GM23338 (cell line): Measurements from ENCODE around the gene TEX53. TPM values are rescaled to one million over a fixed set of nuclear protein-coding genes. Genes with fewer than 3 reads are reported as not detected.

Experiments used
- ATAC-seq: fragments of 200-7000 bp; cut with Tn5 transposase; 3 replicates; pipeline ENCODE4 v1.9.1; 2020
- DNase-seq: peaks from one replicate; pipeline ENCODE4 v3.0.0-alpha.2; 2015; ENCODE audit warnings: low spot score
- H2AFZ ChIP-seq: fragments of 200-600 bp; sonication (generic); 2 replicates; pipeline ENCODE4 v1.8.0; 2016; ENCODE audit warnings: antibody characterized with exemption, mild to moderate bottlenecking, moderate library complexity
- H3F3A ChIP-seq: fragments of 200-600 bp; sonication (generic); replicated peaks from 2 replicates; pipeline ENCODE4 v1.8.0; 2017; ENCODE audit warnings: antibody characterized with exemption, mixed run types, low read depth
- H3K27ac ChIP-seq: fragments of 200-600 bp; sonication (generic); 2 replicates; pipeline ENCODE4 v1.6.1; 2016; ENCODE audit warnings: low read depth
- H3K27me3 ChIP-seq: fragments of 200-600 bp; sonication (generic); 2 replicates; pipeline ENCODE4 v1.8.0; 2016; ENCODE audit warnings: mild to moderate bottlenecking, mixed run types, moderate library complexity; ENCODE audit not compliant: insufficient read depth
- H3K36me3 ChIP-seq: fragments of 200-600 bp; sonication (generic); 2 replicates; pipeline ENCODE4 v1.8.0; 2016; ENCODE audit warnings: mild to moderate bottlenecking; ENCODE audit not compliant: insufficient read depth
- H3K4me1 ChIP-seq: fragments of 200-600 bp; sonication (generic); 2 replicates; pipeline ENCODE4 v1.8.0; 2016; ENCODE audit warnings: mild to moderate bottlenecking, moderate library complexity; ENCODE audit not compliant: insufficient read depth
- H3K4me2 ChIP-seq: fragments of 200-600 bp; sonication (generic); 2 replicates; pipeline ENCODE4 v1.7.1; 2017; ENCODE audit warnings: mixed run types
- H3K4me3 ChIP-seq: fragments of 200-600 bp; sonication (generic); 2 replicates; pipeline ENCODE4 v1.6.1; 2016; ENCODE audit warnings: mixed run types
- H3K79me2 ChIP-seq: fragments of 200-600 bp; sonication (generic); replicated peaks from 2 replicates; pipeline ENCODE4 v1.8.0; 2017; ENCODE audit warnings: mild to moderate bottlenecking; ENCODE audit not compliant: insufficient read depth
- H3K9me2 ChIP-seq: fragments of 200-600 bp; sonication (generic); 2 replicates; pipeline ENCODE4 v1.8.0; 2017; ENCODE audit not compliant: insufficient read depth
- H4K20me1 ChIP-seq: fragments of 200-600 bp; sonication (generic); replicated peaks from 2 replicates; pipeline ENCODE4 v1.8.0; 2017; ENCODE audit warnings: mild to moderate bottlenecking; ENCODE audit not compliant: insufficient read depth
- H3K27ac Mint-ChIP-seq: 2 replicates; pipeline ENCODE4 v1.8.0; 2020; ENCODE audit warnings: inconsistent platforms, mild to moderate bottlenecking, moderate library complexity, mixed read lengths
- H3K27me3 Mint-ChIP-seq: 3 replicates; pipeline ENCODE4 v1.8.0; 2022; ENCODE audit warnings: low read depth, mild to moderate bottlenecking, moderate library complexity, mixed read lengths, inconsistent platforms; ENCODE audit not compliant: insufficient read depth, poor library complexity
- H3K36me3 Mint-ChIP-seq: 3 replicates; pipeline ENCODE4 v1.8.0; 2021; ENCODE audit warnings: low read depth, mild to moderate bottlenecking, inconsistent platforms, moderate library complexity, mixed read lengths
- H3K4me1 Mint-ChIP-seq: 3 replicates; pipeline ENCODE4 v1.8.0; 2020; ENCODE audit warnings: mild to moderate bottlenecking, inconsistent platforms, mixed read lengths
- H3K4me3 Mint-ChIP-seq: 3 replicates; pipeline ENCODE4 v1.8.0; 2021; ENCODE audit warnings: moderate library complexity, mild to moderate bottlenecking, inconsistent platforms, mixed read lengths
- H3K9me3 Mint-ChIP-seq: 3 replicates; pipeline ENCODE4 v1.8.0; 2020; ENCODE audit warnings: moderate library complexity, mild to moderate bottlenecking, inconsistent platforms, mixed read lengths
- CREB1 ChIP-seq: fragments of 250-450 bp; sonication (Bioruptor Pico); IDR thresholded peaks from 2 replicates; pipeline ENCODE4 v1.5.0; 2020; ENCODE audit warnings: low read depth, mild to moderate bottlenecking, moderate library complexity
- EZH2 ChIP-seq: fragments of 200-600 bp; sonication (generic); IDR thresholded peaks from one replicate; pipeline ENCODE4 v1.8.0; 2017; ENCODE audit warnings: antibody characterized with exemption, mild to moderate bottlenecking, low read depth; ENCODE audit not compliant: unreplicated experiment
- EZH2phosphoT487 ChIP-seq: fragments of 200-600 bp; sonication (generic); IDR thresholded peaks from one replicate; pipeline ENCODE4 v1.8.1; 2018; ENCODE audit warnings: antibody characterized with exemption; ENCODE audit not compliant: unreplicated experiment
- JUNB ChIP-seq: IDR thresholded peaks from one replicate; pipeline ENCODE4 v1.6.1; 2016; ENCODE audit warnings: antibody characterized with exemption; ENCODE audit not compliant: unreplicated experiment
- NANOG ChIP-seq: IDR thresholded peaks from 2 replicates; pipeline ENCODE4 v1.6.1; 2016; ENCODE audit warnings: antibody characterized with exemption, borderline replicate concordance
- POLR2AphosphoS5 ChIP-seq: IDR thresholded peaks from 2 replicates; pipeline ENCODE4 v1.6.1; 2016; ENCODE audit warnings: antibody characterized with exemption, low read depth
- STAT1 ChIP-seq: IDR thresholded peaks from one replicate; pipeline ENCODE4 v1.6.1; 2016; ENCODE audit warnings: antibody characterized with exemption; ENCODE audit not compliant: unreplicated experiment
- ZNF114 ChIP-seq: fragments of 250-450 bp; sonication (Bioruptor Pico); IDR thresholded peaks from 2 replicates; pipeline ENCODE4 v1.5.0; 2020; ENCODE audit warnings: mild to moderate bottlenecking, moderate library complexity
- ZNF331 ChIP-seq: fragments of 250-450 bp; sonication (Bioruptor Pico); IDR thresholded peaks from 2 replicates; pipeline ENCODE4 v1.5.0; 2020; ENCODE audit warnings: low read depth, mild to moderate bottlenecking, moderate library complexity
- polyA plus RNA-seq: library from polyadenylated mRNA; unstranded; fragments of >200 nt; fragmentation: Nextera tagmentation; extraction: Ambion mirVana; gene quantifications from 2 replicates; pipeline ENCODE4 v1.2.1, GENCODE V29; 2016
- total RNA-seq: library from RNA; depleted of rRNA; stranded (reverse); fragments of >200 nt; shearing (Covaris generic); gene quantifications from 2 replicates; pipeline ENCODE4 v1.2.3, GENCODE V29; 2014
- TF ChIP-seq, protein P1 (sequence below), 2 experiments: fragments of 200-600 bp in 1 of 2; sonication (generic) in 1 of 2; conservative IDR thresholded peaks; 2 replicates each; pipeline versions ENCODE4 v1.5.1 to v1.6.1; 2016 to 2017; ENCODE audit warnings: antibody characterized with exemption in 2 of 2, low read depth in 2 of 2, mild to moderate bottlenecking in 2 of 2, moderate library complexity in 1 of 2
- TF ChIP-seq, protein P2 (sequence below): IDR thresholded peaks from one replicate; pipeline ENCODE4 v1.6.1; 2018; ENCODE audit warnings: antibody characterized with exemption; ENCODE audit not compliant: unreplicated experiment
- TF ChIP-seq, protein P3 (sequence below): IDR thresholded peaks from 2 replicates; pipeline ENCODE4 v1.6.1; 2016; ENCODE audit warnings: antibody characterized with exemption
- TF ChIP-seq, protein P4 (sequence below): fragments of 250-450 bp; sonication (Bioruptor Pico); IDR thresholded peaks from 2 replicates; pipeline ENCODE4 v1.5.0; 2020; ENCODE audit warnings: mild to moderate bottlenecking, moderate library complexity

The TEX53 gene
- total and polyA plus RNA-seq, 2 experiments from 2014 or later = not detected

DNA sequence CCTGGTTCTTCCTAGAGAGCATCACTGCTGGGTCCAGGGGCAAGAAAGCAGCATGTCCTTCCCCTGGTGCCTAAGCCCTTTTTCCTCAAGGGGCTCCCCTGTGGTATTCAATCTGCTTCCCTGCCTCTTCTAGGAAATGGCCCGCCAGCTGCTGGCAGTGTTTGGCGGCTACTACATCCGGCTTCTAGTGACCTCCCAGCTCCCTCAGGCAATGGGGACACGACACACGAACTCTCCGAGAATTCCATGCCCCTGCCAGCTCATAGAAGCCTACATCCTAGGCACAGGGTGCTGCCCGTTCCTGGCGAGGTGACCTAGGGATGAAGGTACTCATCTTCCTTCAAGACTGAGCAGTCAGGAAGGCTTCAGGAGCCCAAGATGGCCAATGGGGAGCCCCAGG, 14.6 kb downstream of the TEX53 start:
- peaks cover 2% of the 10 kb centered on the region for H3K27me3 Mint-ChIP-seq
- no peaks in the 10 kb centered on the region for H3K27me3 ChIP-seq
- H3K36me3 Mint-ChIP-seq = peaks cover 52% of the 10 kb centered on the region; the same call in 2 of the 3 replicates

More for the DNA sequence above, 14.6 kb downstream of the TEX53 start:
- DNase-seq = no peak
- no peaks in the 10 kb centered on the region for H3K4me1 Mint-ChIP-seq
- no peak overlapping the region for H3K27ac ChIP-seq
- no peaks in the 10 kb centered on the region for H3K36me3 ChIP-seq
- H3K27ac Mint-ChIP-seq = no peak overlapping the region
- H4K20me1 ChIP-seq = no peaks in the 10 kb centered on the region
- H3K79me2 ChIP-seq = no peaks in the 10 kb centered on the region
- no peaks in the 10 kb centered on the region for H3K9me2 ChIP-seq
- H3K4me3 Mint-ChIP-seq = no peak overlapping the region
- H3K4me1 ChIP-seq = no peaks in the 10 kb centered on the region
- no peak overlapping the region for H2AFZ ChIP-seq
- no peak for ATAC-seq
- TF ChIP-seq, protein P1, sequence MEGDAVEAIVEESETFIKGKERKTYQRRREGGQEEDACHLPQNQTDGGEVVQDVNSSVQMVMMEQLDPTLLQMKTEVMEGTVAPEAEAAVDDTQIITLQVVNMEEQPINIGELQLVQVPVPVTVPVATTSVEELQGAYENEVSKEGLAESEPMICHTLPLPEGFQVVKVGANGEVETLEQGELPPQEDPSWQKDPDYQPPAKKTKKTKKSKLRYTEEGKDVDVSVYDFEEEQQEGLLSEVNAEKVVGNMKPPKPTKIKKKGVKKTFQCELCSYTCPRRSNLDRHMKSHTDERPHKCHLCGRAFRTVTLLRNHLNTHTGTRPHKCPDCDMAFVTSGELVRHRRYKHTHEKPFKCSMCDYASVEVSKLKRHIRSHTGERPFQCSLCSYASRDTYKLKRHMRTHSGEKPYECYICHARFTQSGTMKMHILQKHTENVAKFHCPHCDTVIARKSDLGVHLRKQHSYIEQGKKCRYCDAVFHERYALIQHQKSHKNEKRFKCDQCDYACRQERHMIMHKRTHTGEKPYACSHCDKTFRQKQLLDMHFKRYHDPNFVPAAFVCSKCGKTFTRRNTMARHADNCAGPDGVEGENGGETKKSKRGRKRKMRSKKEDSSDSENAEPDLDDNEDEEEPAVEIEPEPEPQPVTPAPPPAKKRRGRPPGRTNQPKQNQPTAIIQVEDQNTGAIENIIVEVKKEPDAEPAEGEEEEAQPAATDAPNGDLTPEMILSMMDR (conservative IDR thresholded peaks at IDR 0.05; ENCODE audit: low read depth in 2 of 2) = no peak
- TF ChIP-seq, protein P2, sequence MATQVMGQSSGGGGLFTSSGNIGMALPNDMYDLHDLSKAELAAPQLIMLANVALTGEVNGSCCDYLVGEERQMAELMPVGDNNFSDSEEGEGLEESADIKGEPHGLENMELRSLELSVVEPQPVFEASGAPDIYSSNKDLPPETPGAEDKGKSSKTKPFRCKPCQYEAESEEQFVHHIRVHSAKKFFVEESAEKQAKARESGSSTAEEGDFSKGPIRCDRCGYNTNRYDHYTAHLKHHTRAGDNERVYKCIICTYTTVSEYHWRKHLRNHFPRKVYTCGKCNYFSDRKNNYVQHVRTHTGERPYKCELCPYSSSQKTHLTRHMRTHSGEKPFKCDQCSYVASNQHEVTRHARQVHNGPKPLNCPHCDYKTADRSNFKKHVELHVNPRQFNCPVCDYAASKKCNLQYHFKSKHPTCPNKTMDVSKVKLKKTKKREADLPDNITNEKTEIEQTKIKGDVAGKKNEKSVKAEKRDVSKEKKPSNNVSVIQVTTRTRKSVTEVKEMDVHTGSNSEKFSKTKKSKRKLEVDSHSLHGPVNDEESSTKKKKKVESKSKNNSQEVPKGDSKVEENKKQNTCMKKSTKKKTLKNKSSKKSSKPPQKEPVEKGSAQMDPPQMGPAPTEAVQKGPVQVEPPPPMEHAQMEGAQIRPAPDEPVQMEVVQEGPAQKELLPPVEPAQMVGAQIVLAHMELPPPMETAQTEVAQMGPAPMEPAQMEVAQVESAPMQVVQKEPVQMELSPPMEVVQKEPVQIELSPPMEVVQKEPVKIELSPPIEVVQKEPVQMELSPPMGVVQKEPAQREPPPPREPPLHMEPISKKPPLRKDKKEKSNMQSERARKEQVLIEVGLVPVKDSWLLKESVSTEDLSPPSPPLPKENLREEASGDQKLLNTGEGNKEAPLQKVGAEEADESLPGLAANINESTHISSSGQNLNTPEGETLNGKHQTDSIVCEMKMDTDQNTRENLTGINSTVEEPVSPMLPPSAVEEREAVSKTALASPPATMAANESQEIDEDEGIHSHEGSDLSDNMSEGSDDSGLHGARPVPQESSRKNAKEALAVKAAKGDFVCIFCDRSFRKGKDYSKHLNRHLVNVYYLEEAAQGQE = no peak
- TF ChIP-seq, protein P3, sequence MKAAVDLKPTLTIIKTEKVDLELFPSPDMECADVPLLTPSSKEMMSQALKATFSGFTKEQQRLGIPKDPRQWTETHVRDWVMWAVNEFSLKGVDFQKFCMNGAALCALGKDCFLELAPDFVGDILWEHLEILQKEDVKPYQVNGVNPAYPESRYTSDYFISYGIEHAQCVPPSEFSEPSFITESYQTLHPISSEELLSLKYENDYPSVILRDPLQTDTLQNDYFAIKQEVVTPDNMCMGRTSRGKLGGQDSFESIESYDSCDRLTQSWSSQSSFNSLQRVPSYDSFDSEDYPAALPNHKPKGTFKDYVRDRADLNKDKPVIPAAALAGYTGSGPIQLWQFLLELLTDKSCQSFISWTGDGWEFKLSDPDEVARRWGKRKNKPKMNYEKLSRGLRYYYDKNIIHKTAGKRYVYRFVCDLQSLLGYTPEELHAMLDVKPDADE = no peak
- TF ChIP-seq JUNB (no peak), ZNF331 (CRISPR knock-in tag) (no peak), ZNF114 (CRISPR knock-in tag) (no peak), EZH2phosphoT487 (no peak), NANOG (no peak), EZH2 (no peak), POLR2AphosphoS5 (no peak), STAT1 (no peak), CREB1 (no peak)
- TF ChIP-seq, protein P4, sequence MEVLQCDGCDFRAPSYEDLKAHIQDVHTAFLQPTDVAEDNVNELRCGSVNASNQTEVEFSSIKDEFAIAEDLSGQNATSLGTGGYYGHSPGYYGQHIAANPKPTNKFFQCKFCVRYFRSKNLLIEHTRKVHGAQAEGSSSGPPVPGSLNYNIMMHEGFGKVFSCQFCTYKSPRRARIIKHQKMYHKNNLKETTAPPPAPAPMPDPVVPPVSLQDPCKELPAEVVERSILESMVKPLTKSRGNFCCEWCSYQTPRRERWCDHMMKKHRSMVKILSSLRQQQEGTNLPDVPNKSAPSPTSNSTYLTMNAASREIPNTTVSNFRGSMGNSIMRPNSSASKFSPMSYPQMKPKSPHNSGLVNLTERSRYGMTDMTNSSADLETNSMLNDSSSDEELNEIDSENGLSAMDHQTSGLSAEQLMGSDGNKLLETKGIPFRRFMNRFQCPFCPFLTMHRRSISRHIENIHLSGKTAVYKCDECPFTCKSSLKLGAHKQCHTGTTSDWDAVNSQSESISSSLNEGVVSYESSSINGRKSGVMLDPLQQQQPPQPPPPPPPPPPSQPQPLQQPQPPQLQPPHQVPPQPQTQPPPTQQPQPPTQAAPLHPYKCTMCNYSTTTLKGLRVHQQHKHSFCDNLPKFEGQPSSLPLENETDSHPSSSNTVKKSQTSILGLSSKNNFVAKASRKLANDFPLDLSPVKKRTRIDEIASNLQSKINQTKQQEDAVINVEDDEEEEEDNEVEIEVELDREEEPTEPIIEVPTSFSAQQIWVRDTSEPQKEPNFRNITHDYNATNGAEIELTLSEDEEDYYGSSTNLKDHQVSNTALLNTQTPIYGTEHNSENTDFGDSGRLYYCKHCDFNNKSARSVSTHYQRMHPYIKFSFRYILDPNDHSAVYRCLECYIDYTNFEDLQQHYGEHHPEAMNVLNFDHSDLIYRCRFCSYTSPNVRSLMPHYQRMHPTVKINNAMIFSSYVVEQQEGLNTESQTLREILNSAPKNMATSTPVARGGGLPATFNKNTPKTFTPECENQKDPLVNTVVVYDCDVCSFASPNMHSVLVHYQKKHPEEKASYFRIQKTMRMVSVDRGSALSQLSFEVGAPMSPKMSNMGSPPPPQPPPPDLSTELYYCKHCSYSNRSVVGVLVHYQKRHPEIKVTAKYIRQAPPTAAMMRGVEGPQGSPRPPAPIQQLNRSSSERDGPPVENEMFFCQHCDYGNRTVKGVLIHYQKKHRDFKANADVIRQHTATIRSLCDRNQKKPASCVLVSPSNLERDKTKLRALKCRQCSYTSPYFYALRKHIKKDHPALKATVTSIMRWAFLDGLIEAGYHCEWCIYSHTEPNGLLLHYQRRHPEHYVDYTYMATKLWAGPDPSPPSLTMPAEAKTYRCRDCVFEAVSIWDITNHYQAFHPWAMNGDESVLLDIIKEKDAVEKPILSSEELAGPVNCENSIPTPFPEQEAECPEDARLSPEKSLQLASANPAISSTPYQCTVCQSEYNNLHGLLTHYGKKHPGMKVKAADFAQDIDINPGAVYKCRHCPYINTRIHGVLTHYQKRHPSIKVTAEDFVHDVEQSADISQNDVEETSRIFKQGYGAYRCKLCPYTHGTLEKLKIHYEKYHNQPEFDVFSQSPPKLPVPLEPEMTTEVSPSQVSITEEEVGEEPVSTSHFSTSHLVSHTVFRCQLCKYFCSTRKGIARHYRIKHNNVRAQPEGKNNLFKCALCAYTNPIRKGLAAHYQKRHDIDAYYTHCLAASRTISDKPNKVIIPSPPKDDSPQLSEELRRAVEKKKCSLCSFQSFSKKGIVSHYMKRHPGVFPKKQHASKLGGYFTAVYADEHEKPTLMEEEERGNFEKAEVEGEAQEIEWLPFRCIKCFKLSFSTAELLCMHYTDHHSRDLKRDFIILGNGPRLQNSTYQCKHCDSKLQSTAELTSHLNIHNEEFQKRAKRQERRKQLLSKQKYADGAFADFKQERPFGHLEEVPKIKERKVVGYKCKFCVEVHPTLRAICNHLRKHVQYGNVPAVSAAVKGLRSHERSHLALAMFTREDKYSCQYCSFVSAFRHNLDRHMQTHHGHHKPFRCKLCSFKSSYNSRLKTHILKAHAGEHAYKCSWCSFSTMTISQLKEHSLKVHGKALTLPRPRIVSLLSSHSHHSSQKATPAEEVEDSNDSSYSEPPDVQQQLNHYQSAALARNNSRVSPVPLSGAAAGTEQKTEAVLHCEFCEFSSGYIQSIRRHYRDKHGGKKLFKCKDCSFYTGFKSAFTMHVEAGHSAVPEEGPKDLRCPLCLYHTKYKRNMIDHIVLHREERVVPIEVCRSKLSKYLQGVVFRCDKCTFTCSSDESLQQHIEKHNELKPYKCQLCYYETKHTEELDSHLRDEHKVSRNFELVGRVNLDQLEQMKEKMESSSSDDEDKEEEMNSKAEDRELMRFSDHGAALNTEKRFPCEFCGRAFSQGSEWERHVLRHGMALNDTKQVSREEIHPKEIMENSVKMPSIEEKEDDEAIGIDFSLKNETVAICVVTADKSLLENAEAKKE (CRISPR knock-in tag) = no peak
- peaks cover 5% of the 10 kb centered on the region; the same call in 1 of the 3 replicates for H3K9me3 Mint-ChIP-seq
- H3F3A ChIP-seq = no peaks in the 10 kb centered on the region
- no peak overlapping the region for H3K4me3 ChIP-seq
- no peak overlapping the region for H3K4me2 ChIP-seq
